PC-3 (cell line): ENCODE results near the gene SLC47A2. TPM values are rescaled to one million over a fixed set of nuclear protein-coding genes. Genes with fewer than 3 reads are reported as not detected.

ENCODE experiments used
- ATAC-seq: fragments of 200-7000 bp; cut with Tn5 transposase; 2 replicates; pipeline ENCODE4 v1.9.1; 2020; ENCODE audit warnings: mild to moderate bottlenecking, moderate library complexity
- BruUV-seq: library from RNA; stranded (reverse); fragments of 400-500 nt; replicated peaks from 2 replicates; lab custom pipeline; 2021; lab: Mats Ljungman, UMichigan
- CTCF ChIA-PET: fragments of 300-600 bp; sonication (Branson Sonifier 250); formaldehyde crosslinking; loops from one replicate; lab custom pipeline; 2022; ENCODE audit warnings: antibody characterized with exemption; lab: Charles Lee
- POLR2A ChIA-PET: fragments of 300-600 bp; sonication (Branson Sonifier 250); formaldehyde crosslinking; loops from one replicate; lab custom pipeline; 2022; ENCODE audit warnings: antibody characterized with exemption; ENCODE audit not compliant: unreplicated experiment; lab: Charles Lee
- DNase-seq: peaks from one replicate; pipeline ENCODE4 v3.0.0-alpha.2; 2015
- H2AFZ ChIP-seq: fragments of 300-600 bp; sonication (generic); 2 replicates; pipeline ENCODE4 v1.6.0; 2016; ENCODE audit warnings: antibody characterized with exemption, low read length
- H3F3A ChIP-seq: fragments of 300-600 bp; sonication (generic); one replicate; pipeline ENCODE4 v1.6.0; 2017; ENCODE audit warnings: antibody characterized with exemption, low read length, control low read depth, mild to moderate bottlenecking; ENCODE audit not compliant: unreplicated experiment
- H3K27ac ChIP-seq: fragments of 300-600 bp; sonication (generic); 2 replicates; pipeline ENCODE4 v1.5.1; 2016; ENCODE audit warnings: mild to moderate bottlenecking, low read length
- H3K27me3 ChIP-seq: fragments of 300-600 bp; sonication (generic); 2 replicates; pipeline ENCODE4 v1.6.1; 2016; ENCODE audit warnings: low read length, mixed read lengths
- H3K36me3 ChIP-seq: fragments of 300-600 bp; sonication (generic); 2 replicates; pipeline ENCODE4 v1.6.1; 2016; ENCODE audit warnings: low read depth, mixed run types, low read length, mixed read lengths
- H3K4me1 ChIP-seq: fragments of 300-600 bp; sonication (generic); 2 replicates; pipeline ENCODE4 v1.5.1; 2016; ENCODE audit warnings: low read length; ENCODE audit not compliant: insufficient read depth
- H3K4me2 ChIP-seq: fragments of 300-600 bp; sonication (generic); 2 replicates; pipeline ENCODE4 v1.6.0; 2016; ENCODE audit warnings: low read length
- H3K4me3 ChIP-seq: fragments of 300-600 bp; sonication (generic); 2 replicates; pipeline ENCODE4 v1.5.1; 2016; ENCODE audit warnings: mild to moderate bottlenecking, low read length, mixed read lengths
- H3K79me2 ChIP-seq: fragments of 300-600 bp; sonication (generic); 2 replicates; pipeline ENCODE4 v1.6.1; 2017; ENCODE audit warnings: low read length, mixed read lengths
- H3K9ac ChIP-seq: fragments of 300-600 bp; sonication (generic); 2 replicates; pipeline ENCODE4 v1.6.0; 2016; ENCODE audit warnings: mild to moderate bottlenecking, low read length
- H3K9me2 ChIP-seq: fragments of 300-600 bp; sonication (generic); replicated peaks from 2 replicates; pipeline ENCODE4 v1.6.1; 2016; ENCODE audit warnings: mixed run types, low read length, mixed read lengths
- H3K9me3 ChIP-seq: fragments of 300-600 bp; sonication (generic); 2 replicates; pipeline ENCODE4 v1.6.1; 2016; ENCODE audit warnings: low read length, mixed read lengths
- H4K20me1 ChIP-seq: fragments of 300-600 bp; sonication (generic); 2 replicates; pipeline ENCODE4 v1.6.1; 2016; ENCODE audit warnings: low read length, mixed read lengths
- CTCF ChIP-seq: fragments of 300-600 bp; sonication (generic); conservative IDR thresholded peaks from 2 replicates; pipeline ENCODE4 v1.5.1; 2017; ENCODE audit warnings: antibody characterized with exemption, low read depth, mild to moderate bottlenecking, low read length
- EZH2 ChIP-seq: fragments of 300-600 bp; sonication (generic); IDR thresholded peaks from one replicate; pipeline ENCODE4 v1.6.1; 2017; ENCODE audit warnings: antibody characterized with exemption, mild to moderate bottlenecking, low read length; ENCODE audit not compliant: unreplicated experiment
- EZH2phosphoT487 ChIP-seq: fragments of 300-600 bp; sonication (generic); IDR thresholded peaks from 2 replicates; pipeline ENCODE4 v1.6.1; 2018; ENCODE audit warnings: mild to moderate bottlenecking, antibody characterized with exemption, low read length, borderline replicate concordance
- intact Hi-C: fragments of 100-400 bp; cut with micrococcal nuclease; formaldehyde crosslinking; loops from 2 replicates; pipeline ENCODE4 v1.9.0; 2023
- total RNA-seq: library from RNA; depleted of rRNA; stranded (reverse); fragments of >200 nt; gene quantifications from 2 replicates; pipeline ENCODE4 v1.2.3, GENCODE V29; 2014

Gene SLC47A2
- total RNA-seq, 1 experiment from 2014 or later = not detected

GRCh38 chr17:19646788-19647696, 69.3 kb downstream of the SLC47A2 start:
- peak overlapping the region; percentile 72 for H3K27ac ChIP-seq

GRCh38 chr17:19645734-19646201, 70.6 kb downstream of the SLC47A2 start:
- no peak overlapping the region for H3K9ac ChIP-seq
- ChIA-PET POLR2A (interaction anchor here (1.0 kb wide), 1 partner anchor 80 kb away, joined by 5 read pairs; no protein-coding TSS in a partner anchor), CTCF (no interaction called here)
- H3F3A ChIP-seq = peaks cover 11% of the 10 kb centered on the region
- peak; percentile 53 for DNase-seq
- peaks cover 72% of the 10 kb centered on the region for H3K4me1 ChIP-seq
- H4K20me1 ChIP-seq = no peaks in the 10 kb centered on the region
- TF ChIP-seq CTCF (peak; percentile 82), EZH2 (no peak)
- no peak for ATAC-seq
- H3K9me2 ChIP-seq = no peaks in the 10 kb centered on the region
- no peaks in the 10 kb centered on the region for H3K27me3 ChIP-seq
- no TSS peak for BruUV-seq
- no peak overlapping the region for H3K4me3 ChIP-seq
- intact Hi-C loops = loop anchor here (5.0 kb wide), 1 partner anchor 122 kb away; no protein-coding TSS in a partner anchor
- peaks cover 19% of the 10 kb centered on the region for H3K79me2 ChIP-seq
- no peak overlapping the region for H3K4me2 ChIP-seq
- H3K9me3 ChIP-seq = no peaks in the 10 kb centered on the region
- H2AFZ ChIP-seq = no peak overlapping the region
- no peak overlapping the region for H3K27ac ChIP-seq
- no peaks in the 10 kb centered on the region for H3K36me3 ChIP-seq

More at GRCh38 chr17:19646788-19647696, 69.3 kb downstream of the SLC47A2 start:
- intact Hi-C loops = loop anchor here (5.0 kb wide), 1 partner anchor 120 kb away; no protein-coding TSS in a partner anchor
- ATAC-seq (no peak), DNase-seq (peak; percentile 81)
- Histone ChIP-seq H4K20me1 (peaks cover 4% of the 10 kb centered on the region; the same call in 1 of the 2 replicates), H3K9me3 (no peaks in the 10 kb centered on the region), H3K4me3 (peak overlapping the region; percentile 90), H3K4me2 (peak overlapping the region; percentile 92), H3K9ac (peak overlapping the region; percentile 81), H3K79me2 (peaks cover 31% of the 10 kb centered on the region), H3F3A (peaks cover 8% of the 10 kb centered on the region), H3K27me3 (no peaks in the 10 kb centered on the region), H3K4me1 (peaks cover 72% of the 10 kb centered on the region), H3K36me3 (no peaks in the 10 kb centered on the region), H2AFZ (peak overlapping the region; percentile 86; the same call in 1 of the 2 replicates), H3K9me2 (no peaks in the 10 kb centered on the region)
- ChIA-PET POLR2A (interaction anchor here (0.7 kb wide), 1 partner anchor 89 kb away, joined by 7 read pairs; no protein-coding TSS in a partner anchor), CTCF (no interaction called here)
- no TSS peak for BruUV-seq
- no peak for TF ChIP-seq CTCF
- TF ChIP-seq EZH2 = no peak
- TF ChIP-seq EZH2phosphoT487 = no peak
